IMR-90 (cell line): ENCODE data around the gene RIMKLA. TPM values are rescaled to one million over a fixed set of nuclear protein-coding genes. Genes with fewer than 3 reads are reported as not detected.
A peak's percentile ranks its signal among the peaks of the same experiment; 100 is the strongest.

Experiments
- ATAC-seq: fragments of 200-7000 bp; cut with Tn5 transposase; 2 replicates; pipeline ENCODE4 v1.9.1; 2020; ENCODE audit warnings: low read depth, mild to moderate bottlenecking, moderate library complexity
- BruUV-seq: library from RNA; stranded (reverse); fragments of 400-500 nt; replicated peaks from 2 replicates; lab custom pipeline; 2021; lab: Mats Ljungman, UMichigan
- CTCF ChIA-PET: fragments of 300-600 bp; formaldehyde crosslinking; extraction: SDS; loops from one replicate; lab custom pipeline; 2021; ENCODE audit warnings: antibody characterized with exemption; lab: Yijun Ruan, JAX
- POLR2A ChIA-PET: fragments of 300-600 bp; sonication (Branson Sonifier 250); formaldehyde crosslinking; loops from one replicate; lab custom pipeline; 2022; ENCODE audit warnings: antibody characterized with exemption; ENCODE audit not compliant: unreplicated experiment; lab: Charles Lee
- DNase-seq: peaks from one replicate; pipeline ENCODE4 v3.0.0; 2013
- H2AFZ ChIP-seq: replicated peaks from 2 replicates; pipeline ENCODE3; 2013; ENCODE audit warnings: low read length, mild to moderate bottlenecking; ENCODE audit not compliant: poor library complexity
- H2AK5ac ChIP-seq: 2 replicates; pipeline ENCODE4 v1.6.1; 2013; ENCODE audit warnings: low read depth, low read length, inconsistent platforms
- H2AK9ac ChIP-seq: replicated peaks from 2 replicates; pipeline ENCODE3; 2013; ENCODE audit warnings: mild to moderate bottlenecking, low read depth, low read length, moderate library complexity; ENCODE audit not compliant: poor library complexity
- H2BK120ac ChIP-seq: 2 replicates; pipeline ENCODE4 v1.6.1; 2013; ENCODE audit warnings: low read depth, low read length, inconsistent platforms
- H2BK15ac ChIP-seq: 3 replicates; pipeline ENCODE4 v1.6.1; 2013; ENCODE audit warnings: low read depth, low read length, inconsistent platforms
- H2BK20ac ChIP-seq: 2 replicates; pipeline ENCODE4 v1.6.1; 2013; ENCODE audit warnings: low read depth, mild to moderate bottlenecking, inconsistent platforms, low read length, moderate library complexity
- H2BK5ac ChIP-seq: 2 replicates; pipeline ENCODE4 v1.6.1; 2013; ENCODE audit warnings: mild to moderate bottlenecking, low read depth, low read length, inconsistent platforms; ENCODE audit not compliant: poor library complexity, severe bottlenecking
- H3K14ac ChIP-seq: replicated peaks from 2 replicates; pipeline ENCODE4 v1.6.1; 2013; ENCODE audit warnings: low read depth, low read length, inconsistent platforms
- H3K18ac ChIP-seq: 2 replicates; pipeline ENCODE4 v1.6.1; 2013; ENCODE audit warnings: low read depth, low read length, control low read depth
- H3K23ac ChIP-seq: 2 replicates; pipeline ENCODE4 v1.6.1; 2013; ENCODE audit warnings: low read depth, low read length, inconsistent platforms
- H3K27ac ChIP-seq: 2 replicates; pipeline ENCODE4 v1.5.1; 2013; ENCODE audit warnings: mild to moderate bottlenecking, control low read depth, low read length; ENCODE audit not compliant: insufficient read depth
- H3K27me3 ChIP-seq: 2 replicates; pipeline ENCODE4 v1.6.1; 2013; ENCODE audit warnings: low read length; ENCODE audit not compliant: control insufficient read depth, insufficient read depth
- H3K36me3 ChIP-seq: 2 replicates; pipeline ENCODE4 v1.6.1; 2013; ENCODE audit warnings: low read length, mixed read lengths; ENCODE audit not compliant: control insufficient read depth, insufficient read depth
- H3K4ac ChIP-seq: 2 replicates; pipeline ENCODE4 v1.6.1; 2013; ENCODE audit warnings: low read depth, low read length, inconsistent platforms
- H3K4me1 ChIP-seq: 2 replicates; pipeline ENCODE4 v1.6.1; 2013; ENCODE audit warnings: low read length, mixed read lengths; ENCODE audit not compliant: control insufficient read depth, insufficient read depth
- H3K4me2 ChIP-seq: 2 replicates; pipeline ENCODE4 v1.6.1; 2013; ENCODE audit warnings: low read depth, mild to moderate bottlenecking, control low read depth, low read length, moderate library complexity
- H3K4me3 ChIP-seq: 2 replicates; pipeline ENCODE4 v1.5.1; 2013; ENCODE audit warnings: low read depth, mild to moderate bottlenecking, control low read depth, low read length, moderate library complexity; ENCODE audit not compliant: insufficient read depth
- H3K56ac ChIP-seq: 2 replicates; pipeline ENCODE4 v1.6.1; 2013; ENCODE audit warnings: low read length, inconsistent platforms; ENCODE audit not compliant: insufficient read depth; ENCODE audit errors: extremely low read depth
- H3K79me1 ChIP-seq, 2 experiments: 2 replicates each; pipeline ENCODE4 v1.6.1; 2013; ENCODE audit warnings: low read length in 2 of 2, inconsistent platforms in 1 of 2, low read depth in 1 of 2
- H3K9ac ChIP-seq: 2 replicates; pipeline ENCODE4 v1.6.1; 2013; ENCODE audit warnings: low read depth, low read length, control low read depth
- H3K9me1 ChIP-seq: 2 replicates; pipeline ENCODE4 v1.6.1; 2013; ENCODE audit warnings: low read length, inconsistent platforms; ENCODE audit not compliant: insufficient read depth
- H3K9me3 ChIP-seq: 2 replicates; pipeline ENCODE4 v1.6.1; 2013; ENCODE audit warnings: low read length; ENCODE audit not compliant: control insufficient read depth, insufficient read depth
- H4K20me1 ChIP-seq: 2 replicates; pipeline ENCODE4 v1.6.1; 2013; ENCODE audit warnings: low read length, inconsistent platforms; ENCODE audit not compliant: insufficient read depth
- H4K5ac ChIP-seq: 2 replicates; pipeline ENCODE4 v1.6.1; 2013; ENCODE audit warnings: mild to moderate bottlenecking, low read depth, low read length, control low read depth
- H4K8ac ChIP-seq, 2 experiments: 2 replicates each; pipeline ENCODE4 v1.6.1; 2013; ENCODE audit warnings: low read depth in 2 of 2, low read length in 2 of 2, control low read depth in 1 of 2, inconsistent platforms in 1 of 2
- H4K91ac ChIP-seq: 2 replicates; pipeline ENCODE4 v1.6.1; 2013; ENCODE audit warnings: low read depth, low read length, inconsistent platforms; ENCODE audit not compliant: insufficient read depth
- BHLHE40 ChIP-seq: fragments of 150-350 bp; IDR thresholded peaks from 2 replicates; pipeline ENCODE4 v1.6.1; 2016; ENCODE audit warnings: mild to moderate bottlenecking, low read depth, low read length
- CTCF ChIP-seq: conservative IDR thresholded peaks from 2 replicates; pipeline ENCODE4 v1.5.1; 2012; ENCODE audit warnings: mild to moderate bottlenecking, low read depth, low read length, improper control_type of control experiment
- ELK1 ChIP-seq: fragments of 150-350 bp; IDR thresholded peaks from 2 replicates; pipeline ENCODE4 v1.6.1; 2016; ENCODE audit warnings: low read depth, mild to moderate bottlenecking, low read length, moderate library complexity, borderline replicate concordance
- NFE2L2 ChIP-seq: fragments of 150-350 bp; IDR thresholded peaks from 2 replicates; pipeline ENCODE4 v1.6.1; 2016; ENCODE audit warnings: low read depth, mild to moderate bottlenecking, low read length
- RCOR1 ChIP-seq: IDR thresholded peaks from 2 replicates; pipeline ENCODE4 v1.6.1; 2012; ENCODE audit warnings: mild to moderate bottlenecking, low read length, improper control_type of control experiment; ENCODE audit not compliant: insufficient replicate concordance
- USF2 ChIP-seq: fragments of 150-350 bp; IDR thresholded peaks from 2 replicates; pipeline ENCODE4 v1.6.1; 2017; ENCODE audit warnings: mild to moderate bottlenecking, antibody characterized with exemption, low read length, low read depth
- WGBS, 2 experiments: methylation state at CpG; one replicate each; pipeline versions ENCODE4 v1.1.5 to v1.1.7; 2013; ENCODE audit warnings: missing lambda C conversion rate in 2 of 2; ENCODE audit not compliant: insufficient read length in 1 of 2; ENCODE audit errors: extremely low coverage in 2 of 2; 5-methylcytosine and 5-hydroxymethylcytosine counted together
- dilution Hi-C: fragments of 300-500 bp; cut with HindIII; formaldehyde crosslinking; loops from one replicate; pipeline ENCODE4 v1.14.3; 2018; ENCODE audit warnings: low sequenced_read_pairs; ENCODE audit not compliant: unreplicated experiment
- in situ Hi-C: fragments of 300-500 bp; cut with MboI; formaldehyde crosslinking; loops from 3 replicates; pipeline ENCODE4 v1.14.3; 2019; ENCODE audit warnings: low sequenced_read_pairs, inconsistent platforms, mixed read lengths
- intact Hi-C: fragments of 100-400 bp; cut with micrococcal nuclease; formaldehyde crosslinking; loops from 2 replicates; pipeline ENCODE4 v1.10.0; 2022
- polyA plus RNA-seq, 3 experiments: library from polyadenylated mRNA; depleted of rRNA; stranded (reverse); fragments of >200 nt; gene quantifications; 2 replicates each; pipeline ENCODE4 v1.2.3, GENCODE V29; 2012; ENCODE audit warnings: low replicate concordance in 1 of 3
- total RNA-seq: library from RNA; depleted of rRNA; stranded (reverse); fragments of >200 nt; gene quantifications from 2 replicates; pipeline ENCODE4 v1.2.3, GENCODE V29; 2012

The RIMKLA gene
- total and polyA plus RNA-seq, 2 of the 4 experiments (the other 2 are of a cell fraction): not detected

GRCh38 chr1:42417166-42417565 lies 36.6 kb downstream of the RIMKLA start:
- Histone ChIP-seq H3K14ac (no peak overlapping the region), H3K18ac (no peak overlapping the region), H2BK120ac (no peak overlapping the region), H2BK5ac (no peak overlapping the region), H4K20me1 (no peaks in the 10 kb centered on the region), H3K36me3 (no peaks in the 10 kb centered on the region), H3K4me1 (peaks cover 3% of the 10 kb centered on the region; the same call in 1 of the 2 replicates), H2BK15ac (no peak overlapping the region), H4K8ac (no peak overlapping the region), H4K91ac (no peak overlapping the region), H2AK9ac (peak overlapping the region; percentile 86), H3K9ac (no peak overlapping the region), H2AFZ (no peak overlapping the region), H3K23ac (no peak overlapping the region), H3K4me3 (no peak overlapping the region), H3K4ac (no peak overlapping the region), H3K56ac (no peak overlapping the region), H3K4me2 (no peak overlapping the region), H3K27ac (no peak overlapping the region), H2AK5ac (no peak overlapping the region), H3K79me1 (no peaks in the 10 kb centered on the region), H3K27me3 (peaks cover 32% of the 10 kb centered on the region), H4K5ac (no peak overlapping the region), H3K9me1 (no peaks in the 10 kb centered on the region), H2BK20ac (no peak overlapping the region), H3K9me3 (no peaks in the 10 kb centered on the region)
- in situ Hi-C loops (no loop called here), intact Hi-C loops (no loop called here), dilution Hi-C loops (no loop called here)
- POLR2A ChIA-PET: no interaction called here
- no peak for TF ChIP-seq NFE2L2
- no peak for TF ChIP-seq ELK1
- TF ChIP-seq USF2: no peak
- no peak for TF ChIP-seq BHLHE40
- no peak for TF ChIP-seq CTCF
- TF ChIP-seq RCOR1: no peak
- CTCF ChIA-PET: no interaction called here
- ATAC-seq: no peak
- no peak for DNase-seq
- WGBS, 2 experiments: no CpG with 5 or more reads among the region's 3 CpGs
- BruUV-seq: no TSS peak
